Right renal cortex interstitium (tissue), 3 donors: Measurements from ENCODE around the gene MARF1. TPM values are rescaled to one million over a fixed set of nuclear protein-coding genes. Genes with fewer than 3 reads are reported as not detected.
"Not testable (repeated sequence)": the region's sequence is repeated elsewhere in the genome, so short reads cannot be mapped to it uniquely, and the experiment has no call there.

ENCODE experiments used
- DNase-seq, 3 donors: peaks; one replicate each; pipeline ENCODE4 v3.0.0-alpha.2; 2013; ENCODE audit warnings: low read depth in 3 of 3, low spot score in 2 of 3
- polyA plus RNA-seq, 3 donors: library from polyadenylated mRNA; unstranded; fragments of 120-200 nt; gene quantifications; one replicate each; pipeline ENCODE4 v1.2.1, GENCODE V29; 2013; ENCODE audit not compliant: insufficient read length in 3 of 3

Gene MARF1
- polyA plus RNA-seq, 3 donors: 49.4 to 53.4 (median 50.5) TPM

GRCh38 chr16:15635926-15636325, 7.0 kb downstream of the MARF1 start:
- no peak for DNase-seq

GRCh38 chr16:15631730-15632409, 11.1 kb downstream of the MARF1 start:
- no peak for DNase-seq

- no peak for DNase-seq
Observed at GRCh38 chr16:15621889-15622288, 21.1 kb downstream of the MARF1 start.

- no peak for DNase-seq
Observed at GRCh38 chr16:15621456-15621855, 21.5 kb downstream of the MARF1 start.

GRCh38 chr16:15620611-15621195, 22.3 kb downstream of the MARF1 start:
- DNase-seq: no peak

GRCh38 chr16:15618392-15618791, 24.6 kb downstream of the MARF1 start:
- DNase-seq: no peak

- no peak for DNase-seq
Observed at GRCh38 chr16:15617901-15618300, 25.1 kb downstream of the MARF1 start.

- DNase-seq: no peak
Observed at GRCh38 chr16:15616475-15617165, 26.3 kb downstream of the MARF1 start.

- no peak for DNase-seq
Observed at GRCh38 chr16:15616012-15616411, 26.9 kb downstream of the MARF1 start.

- no peak for DNase-seq
Observed at GRCh38 chr16:15613676-15614075, 29.3 kb downstream of the MARF1 start.

GRCh38 chr16:15611610-15612009, 31.3 kb downstream of the MARF1 start:
- DNase-seq: no peak

GRCh38 chr16:15610369-15610871, 32.5 kb downstream of the MARF1 start:
- DNase-seq: no peak

- DNase-seq: no peak
Observed at GRCh38 chr16:15609286-15609649, 33.7 kb downstream of the MARF1 start.

GRCh38 chr16:15608398-15609285, 34.3 kb downstream of the MARF1 start:
- DNase-seq: no peak

- DNase-seq: no peak
Observed at GRCh38 chr16:15607700-15608396, 35.1 kb downstream of the MARF1 start.

- DNase-seq: not testable (repeated sequence)
Observed at GRCh38 chr16:15607221-15607699, 35.7 kb downstream of the MARF1 start.

- DNase-seq: no peak
Observed at GRCh38 chr16:15606518-15607220, 36.3 kb downstream of the MARF1 start.

GRCh38 chr16:15605839-15606517, 37.0 kb downstream of the MARF1 start:
- DNase-seq: no peak
